Caco-2 (cell line): ENCODE data around the gene FHOD1. TPM values are rescaled to one million over a fixed set of nuclear protein-coding genes. Genes with fewer than 3 reads are reported as not detected.

Experiments
- BruUV-seq: library from RNA; stranded (reverse); fragments of 400-500 nt; replicated peaks from 2 replicates; lab custom pipeline; 2021; lab: Mats Ljungman, UMichigan
- CTCF ChIA-PET: fragments of 300-600 bp; sonication (Branson Sonifier 250); formaldehyde crosslinking; loops from one replicate; lab custom pipeline; 2022; ENCODE audit warnings: antibody characterized with exemption; lab: Charles Lee
- POLR2A ChIA-PET: fragments of 300-600 bp; sonication (Branson Sonifier 250); formaldehyde crosslinking; loops from one replicate; lab custom pipeline; 2022; ENCODE audit warnings: antibody characterized with exemption; lab: Charles Lee
- DNase-seq, 2 experiments: peaks; one replicate each; pipeline versions ENCODE4 v3.0.0 to v3.0.0-alpha.2; 2020 to 2022
- H3K27me3 ChIP-seq: replicated peaks from 2 replicates; pipeline ENCODE4 v1.6.0; 2011; ENCODE audit warnings: low read length; ENCODE audit not compliant: control insufficient read depth, insufficient read depth
- H3K36me3 ChIP-seq: 2 replicates; pipeline ENCODE4 v1.5.1; 2011; ENCODE audit warnings: low read length; ENCODE audit not compliant: control insufficient read depth, insufficient read depth
- H3K4me1 ChIP-seq: fragments of 250-450 bp; sonication (Bioruptor Pico); 2 replicates; pipeline ENCODE4 v1.5.1; 2020; ENCODE audit warnings: mild to moderate bottlenecking
- H3K4me3 ChIP-seq: 2 replicates; pipeline ENCODE4 v1.5.1; 2011; ENCODE audit warnings: low read depth, mild to moderate bottlenecking, control low read depth, low read length
- H3K9me3 ChIP-seq: fragments of 250-450 bp; sonication (Bioruptor Pico); 2 replicates; pipeline ENCODE4 v1.5.1; 2020; ENCODE audit warnings: mild to moderate bottlenecking, moderate library complexity
- H3K27ac Mint-ChIP-seq: one replicate; pipeline ENCODE4 v1.8.0; 2022; ENCODE audit warnings: mixed read lengths; ENCODE audit not compliant: unreplicated experiment
- H3K27me3 Mint-ChIP-seq: one replicate; pipeline ENCODE4 v1.8.0; 2022; ENCODE audit warnings: mixed read lengths; ENCODE audit not compliant: insufficient read depth, unreplicated experiment
- H3K36me3 Mint-ChIP-seq: one replicate; pipeline ENCODE4 v1.8.0; 2022; ENCODE audit warnings: mild to moderate bottlenecking, mixed read lengths; ENCODE audit not compliant: insufficient read depth, unreplicated experiment
- H3K4me1 Mint-ChIP-seq: one replicate; pipeline ENCODE4 v1.8.0; 2022; ENCODE audit warnings: low read depth, mixed read lengths; ENCODE audit not compliant: unreplicated experiment
- H3K4me3 Mint-ChIP-seq: one replicate; pipeline ENCODE4 v1.8.0; 2022; ENCODE audit warnings: mild to moderate bottlenecking, moderate library complexity, mixed read lengths; ENCODE audit not compliant: unreplicated experiment
- H3K9me3 Mint-ChIP-seq: one replicate; pipeline ENCODE4 v1.8.0; 2022; ENCODE audit warnings: mixed read lengths; ENCODE audit not compliant: unreplicated experiment
- CTCF ChIP-seq, 2 experiments: fragments of 200-600 bp in 1 of 2; IDR thresholded peaks; 1 replicate in 1 of 2; 2 replicates in 1 of 2; pipeline versions ENCODE4 v1.5.1 to v1.8.0; 2011 to 2022; ENCODE audit warnings: antibody characterized with exemption in 1 of 2, control low read depth in 1 of 2, inconsistent platforms in 1 of 2, low read depth in 1 of 2, low read length in 1 of 2, mild to moderate bottlenecking in 1 of 2, moderate library complexity in 1 of 2; ENCODE audit not compliant: insufficient read depth in 1 of 2, severe bottlenecking in 1 of 2, unreplicated experiment in 1 of 2
- intact Hi-C: fragments of 100-400 bp; cut with micrococcal nuclease; formaldehyde crosslinking; loops from one replicate; pipeline ENCODE4 v1.10.0; 2022; ENCODE audit not compliant: unreplicated experiment
- total RNA-seq: library from RNA; stranded (reverse); gene quantifications from 2 replicates; pipeline ENCODE4 v1.2.3, GENCODE V29; 2022

Gene FHOD1
- total RNA-seq, 1 experiment from 2014 or later: 69.0 TPM

- no peak overlapping the region for H3K27ac Mint-ChIP-seq
- peaks cover 3% of the 10 kb centered on the region for H3K27me3 Mint-ChIP-seq
- peaks cover 19% of the 10 kb centered on the region for H3K36me3 Mint-ChIP-seq
- TF ChIP-seq CTCF (IDR thresholded peaks at IDR 0.05; ENCODE audit: insufficient read depth in 1 of 2, low read depth in 1 of 2, low read length in 1 of 2, severe bottlenecking in 1 of 2, unreplicated experiment in 1 of 2): no peak
- peaks cover 20% of the 10 kb centered on the region for H3K4me1 Mint-ChIP-seq
- H3K9me3 ChIP-seq: no peaks in the 10 kb centered on the region
- DNase-seq: no peak
- no peak overlapping the region for H3K4me3 ChIP-seq
- H3K4me1 ChIP-seq: peaks cover 42% of the 10 kb centered on the region
- H3K27me3 ChIP-seq: no peaks in the 10 kb centered on the region
- ChIA-PET CTCF (no interaction called here), POLR2A (no interaction called here)
- no peak overlapping the region for H3K4me3 Mint-ChIP-seq
- intact Hi-C loops: no loop called here
- no peaks in the 10 kb centered on the region for H3K9me3 Mint-ChIP-seq
- BruUV-seq: no TSS peak
- H3K36me3 ChIP-seq: no peaks in the 10 kb centered on the region
Observed at GRCh38 chr16:67182288-67182687, 65.0 kb downstream of the FHOD1 start.

- peaks cover 32% of the 10 kb centered on the region for H3K4me1 ChIP-seq
Observed at GRCh38 chr16:67181346-67181745, 65.9 kb downstream of the FHOD1 start.

GRCh38 chr16:67180166-67180565 lies 67.1 kb downstream of the FHOD1 start:
- Mint-ChIP-seq H3K4me3 (no peak overlapping the region), H3K27me3 (peaks cover 1% of the 10 kb centered on the region), H3K27ac (no peak overlapping the region), H3K9me3 (no peaks in the 10 kb centered on the region), H3K4me1 (peaks cover 22% of the 10 kb centered on the region), H3K36me3 (peaks cover 25% of the 10 kb centered on the region)
- Histone ChIP-seq H3K4me1 (peaks cover 21% of the 10 kb centered on the region), H3K36me3 (no peaks in the 10 kb centered on the region), H3K4me3 (no peak overlapping the region), H3K27me3 (no peaks in the 10 kb centered on the region), H3K9me3 (no peaks in the 10 kb centered on the region)
- ChIA-PET CTCF (interaction anchor here (1.2 kb wide), 1 partner anchor 10 kb away, joined by 4 read pairs; the partner anchor contains the start of gene NOL3), POLR2A (no interaction called here)
- no peak for TF ChIP-seq CTCF (IDR thresholded peaks at IDR 0.05; ENCODE audit: insufficient read depth in 1 of 2, low read depth in 1 of 2, low read length in 1 of 2, severe bottlenecking in 1 of 2, unreplicated experiment in 1 of 2)
- DNase-seq: no peak
- intact Hi-C loops: no loop called here
- BruUV-seq: no TSS peak

More at GRCh38 chr16:67181346-67181745, 65.9 kb downstream of the FHOD1 start:
- intact Hi-C loops: no loop called here
- no peak for TF ChIP-seq CTCF (IDR thresholded peaks at IDR 0.05; ENCODE audit: insufficient read depth in 1 of 2, low read depth in 1 of 2, low read length in 1 of 2, severe bottlenecking in 1 of 2, unreplicated experiment in 1 of 2)
- ChIA-PET CTCF (no interaction called here), POLR2A (no interaction called here)
- Mint-ChIP-seq H3K27me3 (peaks cover 3% of the 10 kb centered on the region), H3K27ac (no peak overlapping the region), H3K36me3 (peaks cover 22% of the 10 kb centered on the region), H3K9me3 (no peaks in the 10 kb centered on the region), H3K4me3 (no peak overlapping the region), H3K4me1 (peaks cover 26% of the 10 kb centered on the region)
- H3K36me3 ChIP-seq: no peaks in the 10 kb centered on the region
- BruUV-seq: no TSS peak
- H3K4me3 ChIP-seq: no peak overlapping the region
- no peak for DNase-seq
- no peaks in the 10 kb centered on the region for H3K27me3 ChIP-seq
- H3K9me3 ChIP-seq: no peaks in the 10 kb centered on the region
